ENCODE measurements around the gene ZNF500.

Gene ZNF500

DNA sequence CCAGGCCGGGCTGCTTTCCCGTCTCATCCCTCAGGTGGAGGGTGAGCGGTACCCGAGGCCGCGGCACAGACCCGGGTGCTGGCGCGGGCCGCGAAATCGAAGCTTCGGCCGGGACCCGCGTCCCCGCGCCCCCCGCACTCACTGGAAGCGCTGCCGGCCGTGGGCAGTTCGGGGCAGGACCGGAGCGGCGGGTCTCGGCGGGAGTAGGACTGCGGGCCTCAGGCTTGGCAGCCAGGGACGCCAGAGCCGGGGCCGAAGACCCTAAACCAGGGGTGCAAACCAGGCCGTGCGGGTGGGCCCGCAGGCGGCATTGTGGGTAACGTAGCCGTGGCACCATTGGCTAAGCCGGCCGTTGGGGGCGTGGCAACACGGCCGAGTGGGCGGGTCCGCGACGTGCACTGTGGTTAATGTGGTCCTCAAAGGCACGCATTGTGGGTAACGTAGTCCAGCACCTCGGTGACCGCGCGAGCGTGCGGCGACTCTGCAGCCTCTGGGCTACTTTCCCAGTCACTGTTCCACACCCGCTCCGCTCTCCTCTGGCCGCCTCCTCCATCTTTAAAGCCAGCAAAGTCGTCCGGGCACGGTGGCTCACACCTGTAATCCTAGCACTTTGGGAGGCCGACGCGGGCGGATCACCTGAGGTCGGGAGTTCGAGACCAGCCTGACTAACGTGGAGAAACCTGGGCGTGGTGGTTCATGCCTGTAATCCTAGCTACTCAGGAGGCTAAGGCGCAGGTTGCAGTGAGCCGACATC is at the start of gene ZNF500:
Gene ZNF500 (minus strand): TSS at position 288 of the 754 bp plus-strand sequence. CDS start 1,184 bp downstream, outside the sequence.
- DNase-seq (ENCODE audit: low read depth in 1 of 2, low spot score in 1 of 2), result peak; percentile 93 to 96

DNA sequence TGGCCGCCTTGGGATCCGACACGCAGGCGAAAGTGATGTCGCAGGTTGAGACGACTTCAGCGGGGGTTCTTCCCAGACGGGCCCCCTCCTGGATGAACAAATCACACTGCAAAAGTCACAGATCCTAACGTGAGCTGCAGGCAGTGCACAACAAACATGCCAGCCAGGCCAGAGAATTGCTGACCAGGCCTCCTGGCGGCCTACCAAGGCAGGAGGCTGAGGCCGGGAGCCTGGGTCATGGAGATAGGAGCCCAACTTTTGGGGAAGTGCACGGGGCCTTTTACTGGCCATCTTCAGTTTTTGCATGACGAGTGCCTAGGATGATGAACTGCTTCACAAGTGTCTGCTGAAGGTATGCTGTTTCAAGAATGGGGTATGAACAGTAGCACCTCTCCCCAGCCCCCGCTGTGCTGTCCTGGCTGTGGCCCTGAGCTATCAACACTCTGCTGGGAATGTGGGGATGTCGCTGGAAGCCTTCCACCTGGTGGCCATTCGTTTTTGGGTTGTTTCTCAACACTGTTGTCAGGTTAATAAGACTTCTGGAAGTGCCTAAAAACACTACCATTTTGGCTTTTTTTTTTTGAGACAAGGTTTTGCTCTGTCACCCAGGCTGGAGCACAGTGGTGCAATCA is 47.7 kb upstream of the ZNF500 start:
- no peak for DNase-seq (ENCODE audit: low read depth in 1 of 2, low spot score in 1 of 2)

GRCh38 chr16:4814046-4814445 is 47.1 kb upstream of the ZNF500 start:
- DNase-seq (ENCODE audit: low read depth in 1 of 2, low spot score in 1 of 2), result no peak

DNA sequence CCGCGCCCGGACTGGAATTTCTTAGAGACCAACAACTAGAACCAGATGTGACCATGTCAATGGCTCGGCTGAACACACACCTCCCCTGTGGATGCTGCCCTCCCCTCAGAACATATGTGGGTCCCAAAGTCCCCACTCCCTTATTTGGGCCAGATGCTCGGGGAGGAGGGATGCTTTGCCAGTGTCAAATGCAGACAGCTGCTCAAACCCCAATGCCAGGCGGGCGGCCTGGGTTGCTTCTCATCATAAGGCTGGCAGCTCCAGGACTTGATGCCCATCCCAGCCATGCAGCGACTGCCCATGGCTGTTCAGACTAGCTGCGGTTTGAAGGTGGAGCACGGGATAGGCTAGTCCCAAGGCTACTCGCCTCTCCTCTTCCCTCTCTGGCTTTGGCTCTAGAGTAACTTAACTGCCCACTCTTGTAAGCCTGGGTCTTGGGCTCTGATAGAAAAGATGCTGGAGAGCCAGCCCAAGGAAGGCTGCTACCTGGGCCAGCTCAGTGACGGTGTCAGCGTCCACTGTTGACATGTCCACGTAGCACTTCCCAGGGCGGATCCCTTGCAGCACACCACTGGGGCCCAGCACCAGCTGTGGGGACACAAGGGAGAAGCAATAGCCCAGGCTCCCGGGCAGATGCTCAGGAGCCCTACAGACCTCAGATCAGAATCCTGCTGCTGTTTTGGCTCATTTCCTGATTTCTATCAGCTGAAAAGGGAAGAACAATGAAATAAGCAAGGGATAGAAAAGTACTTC is 46.5 kb upstream of the ZNF500 start:
- DNase-seq (ENCODE audit: low read depth in 1 of 2, low spot score in 1 of 2), result no peak

- DNase-seq (ENCODE audit: low read depth in 1 of 2, low spot score in 1 of 2), result no peak
Measured at GRCh38 chr16:4811773-4812172, 44.8 kb upstream of the ZNF500 start.

- no peak for DNase-seq (ENCODE audit: low read depth in 1 of 2, low spot score in 1 of 2)
Measured at GRCh38 chr16:4811242-4811641, 44.3 kb upstream of the ZNF500 start.

- no peak for DNase-seq (ENCODE audit: low read depth in 1 of 2, low spot score in 1 of 2)
Measured at GRCh38 chr16:4806280-4806679, 39.3 kb upstream of the ZNF500 start.

- DNase-seq (ENCODE audit: low read depth in 1 of 2, low spot score in 1 of 2), result no peak
Measured at GRCh38 chr16:4805231-4805630, 38.3 kb upstream of the ZNF500 start.

DNA sequence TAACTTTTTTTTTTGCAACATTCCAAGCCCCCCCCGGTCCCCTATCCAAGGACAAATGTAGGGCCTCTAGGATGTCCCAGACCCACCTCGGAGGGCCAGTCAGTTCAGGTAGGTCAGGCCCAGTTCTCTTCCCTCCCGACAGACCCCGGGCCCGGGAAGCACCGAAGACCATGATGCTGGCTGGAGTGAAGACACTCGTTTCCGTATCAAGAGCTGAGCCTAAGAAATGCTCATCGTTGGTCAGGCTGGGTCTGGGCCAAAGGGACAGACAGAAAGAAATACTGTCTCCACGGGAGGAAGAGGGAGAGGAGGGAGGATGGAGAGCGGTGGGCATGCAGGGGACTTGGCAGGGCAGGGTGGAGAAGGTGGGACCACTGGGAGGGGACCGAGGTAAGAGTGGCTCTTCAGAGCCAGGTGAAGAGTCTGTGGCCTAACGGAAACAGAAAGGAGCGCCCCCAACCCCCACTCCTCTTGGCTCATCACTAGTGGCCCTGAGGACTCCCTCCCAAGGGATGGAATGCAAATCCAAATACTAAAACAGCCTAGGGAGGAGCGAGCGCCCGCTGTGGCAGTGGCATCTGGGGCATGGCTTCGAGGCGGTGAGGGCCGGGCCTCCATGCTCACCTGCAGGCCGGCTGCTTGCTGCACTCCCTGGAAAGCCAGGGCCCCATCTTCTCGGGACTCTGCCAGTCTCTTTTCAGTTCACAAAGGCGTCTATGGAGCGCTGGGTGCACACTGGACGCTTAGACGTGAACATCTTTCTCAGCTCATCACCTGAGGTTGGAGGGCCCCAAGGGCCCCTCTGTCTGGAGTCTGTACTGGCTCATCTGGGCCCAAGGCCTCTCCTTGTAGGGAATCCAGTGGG is 37.2 kb upstream of the ZNF500 start:
- no peak for DNase-seq (ENCODE audit: low read depth in 1 of 2, low spot score in 1 of 2)

DNA sequence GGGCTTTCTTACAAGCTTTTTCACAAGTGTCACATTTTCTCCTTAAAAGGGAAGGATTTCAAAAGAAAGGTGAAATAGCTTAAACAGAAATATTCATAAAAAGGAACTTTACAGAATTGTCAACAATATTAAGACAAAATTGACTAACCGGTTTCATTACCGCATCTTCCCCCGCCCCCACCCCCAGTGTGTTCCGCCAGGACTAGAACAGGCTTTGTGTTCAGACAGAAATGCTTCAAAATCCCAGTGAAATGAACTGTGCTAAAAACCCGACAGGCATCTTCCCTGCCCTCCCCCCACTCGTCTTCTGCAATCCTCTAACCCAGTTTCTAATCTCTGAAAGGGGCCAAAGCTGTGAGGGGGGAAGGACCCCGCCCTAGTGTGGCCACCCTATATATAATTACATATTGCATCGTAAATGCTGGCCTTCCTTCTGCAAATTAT is 36.5 kb upstream of the ZNF500 start:
- DNase-seq (ENCODE audit: low read depth in 1 of 2, low spot score in 1 of 2), result no peak

GRCh38 chr16:4802659-4803287 is 35.8 kb upstream of the ZNF500 start:
- peak; percentile 75 to 80 for DNase-seq (ENCODE audit: low read depth in 1 of 2, low spot score in 1 of 2)

- peak; percentile 67 to 69 for DNase-seq (ENCODE audit: low read depth in 1 of 2, low spot score in 1 of 2)
Measured at GRCh38 chr16:4801962-4802658, 35.1 kb upstream of the ZNF500 start, which contains the start of gene ROGDI. TSS of gene ROGDI (minus strand) at chr16:4802633. CDS start at chr16:4802571, 62 bp downstream.

DNA sequence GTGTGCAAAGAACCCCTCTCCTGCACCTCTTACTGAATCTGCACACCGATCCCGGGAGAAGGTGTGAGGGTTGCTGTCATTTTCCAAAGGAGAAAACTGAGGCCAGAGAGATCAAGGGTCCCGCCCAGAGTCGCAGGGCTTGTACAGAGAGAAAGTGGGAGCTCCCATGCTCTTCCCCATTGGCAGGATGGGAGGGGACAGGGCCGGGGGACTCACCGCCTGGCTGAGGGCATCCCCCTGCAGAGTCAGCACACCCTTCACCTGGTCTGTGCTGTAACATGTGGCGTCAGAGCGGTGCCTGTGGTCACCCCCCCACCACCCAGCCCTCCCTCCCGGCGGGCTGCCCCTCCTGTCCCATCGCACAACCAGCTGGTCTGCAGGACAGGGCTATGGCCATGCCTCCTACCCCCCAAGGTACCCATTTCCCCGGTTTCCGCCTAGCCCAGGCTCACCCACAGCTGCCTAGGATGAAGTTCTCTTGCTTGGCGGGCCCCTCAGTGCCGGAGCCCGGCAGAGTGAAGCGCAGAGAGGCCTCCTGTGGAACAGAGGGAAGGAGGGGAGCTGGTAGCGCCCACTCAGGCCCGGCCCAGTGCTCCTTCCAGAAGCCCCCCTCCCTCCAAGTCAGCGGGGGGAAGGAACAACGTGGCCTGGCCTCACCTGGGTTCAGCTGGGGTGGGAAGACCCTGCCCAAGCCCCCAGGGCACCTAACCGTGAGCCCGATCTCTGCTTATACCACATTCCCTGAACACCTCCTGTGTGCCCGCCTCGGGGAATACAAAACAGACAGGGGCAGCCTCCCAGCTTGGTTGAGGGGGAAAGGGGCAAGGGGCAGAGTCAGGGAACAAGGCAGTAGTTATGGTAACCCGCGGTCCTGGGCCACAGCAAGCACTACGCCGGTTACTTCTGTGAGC is 34.3 kb upstream of the ZNF500 start:
- no peak for DNase-seq (ENCODE audit: low read depth in 1 of 2, low spot score in 1 of 2)

DNA sequence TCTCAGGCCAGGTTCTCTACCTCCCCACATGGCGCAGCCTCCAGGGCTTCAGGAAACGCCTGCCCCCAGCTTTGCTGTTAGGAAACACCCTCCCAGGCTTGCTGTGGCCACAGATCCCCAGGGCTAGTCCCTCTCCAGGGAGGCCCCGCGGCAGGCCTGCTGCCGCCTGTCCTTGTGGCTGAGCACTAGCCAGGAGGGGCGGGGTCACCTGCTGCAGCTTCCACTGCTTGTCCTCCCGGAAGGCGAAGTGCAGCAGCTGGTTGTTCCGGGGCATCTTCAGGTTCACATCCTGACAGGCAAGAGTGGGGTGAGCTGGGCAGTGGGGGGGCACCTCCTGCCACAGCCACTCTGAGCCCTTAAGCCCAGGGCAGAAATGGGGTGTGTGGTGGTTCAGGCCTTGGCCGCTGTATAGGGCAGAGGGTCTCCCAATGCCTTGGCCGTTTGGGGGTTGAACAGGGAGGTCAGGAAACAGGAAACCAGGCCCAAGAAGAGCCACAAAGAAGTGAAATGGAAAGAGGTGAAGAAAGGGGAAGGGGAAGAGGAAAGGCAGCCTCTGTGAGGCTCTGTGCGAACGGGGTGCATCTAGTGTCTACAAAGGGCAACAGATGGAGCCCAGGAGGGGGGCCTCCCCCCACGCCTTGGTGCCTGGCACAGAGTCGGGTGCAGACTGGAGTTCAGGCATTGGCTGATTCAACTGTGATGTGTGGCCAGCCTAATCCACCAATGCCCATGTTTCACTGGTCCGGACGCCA is 33.5 kb upstream of the ZNF500 start:
- DNase-seq (ENCODE audit: low read depth in 1 of 2, low spot score in 1 of 2), result no peak

GRCh38 chr16:4799171-4799855 is 32.4 kb upstream of the ZNF500 start:
- no peak for DNase-seq (ENCODE audit: low read depth in 1 of 2, low spot score in 1 of 2)

DNA sequence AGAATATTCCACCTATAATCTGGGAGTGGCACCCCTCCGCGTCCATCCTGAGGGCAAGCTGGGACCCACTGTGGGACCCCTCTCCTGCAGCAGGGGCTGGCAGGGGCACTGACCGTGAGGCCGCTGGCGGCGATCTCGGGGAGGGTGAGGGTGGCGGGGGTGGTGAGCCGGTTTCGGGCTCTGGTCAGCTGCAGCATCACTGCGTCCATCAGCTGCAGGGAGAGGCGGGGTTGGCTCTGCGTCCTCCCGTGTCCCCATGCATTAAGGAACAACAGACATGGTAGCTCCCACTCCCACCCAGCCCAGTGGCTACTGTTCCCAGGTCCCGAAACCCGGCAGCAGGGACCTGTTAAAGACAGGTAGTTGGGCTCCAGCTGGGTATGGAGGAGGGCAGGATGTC is 31.5 kb upstream of the ZNF500 start:
- no peak for DNase-seq (ENCODE audit: low read depth in 1 of 2, low spot score in 1 of 2)

GRCh38 chr16:4797805-4798252 is 30.9 kb upstream of the ZNF500 start:
- DNase-seq (ENCODE audit: low read depth in 1 of 2, low spot score in 1 of 2), result no peak

Measured in activated T-helper 1 cell treated with anti-CD3 and anti-CD28 coated beads, Interleukin-2, amount 50 U/mL, for 16 hours (primary cell).